Mesothelial cell of epicardium (in vitro differentiated cells): ENCODE results near the gene PAPSS2. TPM values are rescaled to one million over a fixed set of nuclear protein-coding genes. Genes with fewer than 3 reads are reported as not detected.
"Not testable (repeated sequence)": the region's sequence is repeated elsewhere in the genome, so short reads cannot be mapped to it uniquely, and the experiment has no call there.

Source experiments
- DNase-seq, 2 experiments: peaks; one replicate each; pipeline ENCODE4 v3.0.0; 2021; ENCODE audit warnings: low spot score in 2 of 2; ENCODE audit not compliant: unreplicated experiment in 2 of 2
- H3K27ac Mint-ChIP-seq: 2 replicates; pipeline ENCODE4 v1.8.0; 2021; ENCODE audit warnings: mixed read lengths
- H3K27me3 Mint-ChIP-seq: 2 replicates; pipeline ENCODE4 v1.8.0; 2021; ENCODE audit warnings: low read depth, mixed read lengths
- H3K36me3 Mint-ChIP-seq: 2 replicates; pipeline ENCODE4 v1.8.0; 2021; ENCODE audit warnings: mixed read lengths
- H3K4me1 Mint-ChIP-seq: 2 replicates; pipeline ENCODE4 v1.8.0; 2021; ENCODE audit warnings: mixed read lengths
- H3K4me3 Mint-ChIP-seq: 2 replicates; pipeline ENCODE4 v1.8.0; 2021; ENCODE audit warnings: mild to moderate bottlenecking, moderate library complexity, mixed read lengths
- H3K9me3 Mint-ChIP-seq: 2 replicates; pipeline ENCODE4 v1.8.0; 2021; ENCODE audit warnings: mixed read lengths
- total RNA-seq: library from RNA; stranded (reverse); gene quantifications from 3 replicates; pipeline ENCODE4 v1.2.1, GENCODE V29; 2021
- TF ChIP-seq, protein P1 (sequence below): fragments of 200-600 bp; sonication (generic); IDR thresholded peaks from one replicate; pipeline ENCODE4 v1.5.0; 2021; ENCODE audit warnings: antibody characterized with exemption; ENCODE audit not compliant: unreplicated experiment

PAPSS2 gene
- total RNA-seq, 1 donor from 2014 or later, result 13.7 TPM

DNA sequence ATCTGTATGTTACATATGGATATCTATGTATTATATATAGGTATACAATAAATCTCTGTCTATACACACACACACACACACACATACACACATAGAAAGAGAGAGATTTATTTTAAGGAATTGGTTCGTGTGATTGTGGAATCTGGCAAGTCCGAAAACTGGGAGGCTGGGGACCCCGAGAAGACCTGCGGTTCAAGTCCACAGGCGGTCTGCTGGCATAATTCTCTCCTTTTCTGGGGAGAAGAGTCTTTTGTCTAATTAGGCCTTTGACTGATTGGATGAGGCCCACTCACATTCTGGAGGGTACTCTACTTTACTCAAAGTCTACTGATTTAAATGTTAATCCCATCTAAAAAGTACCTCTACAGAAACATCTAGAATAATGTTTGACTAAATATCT lies 65.1 kb downstream of the PAPSS2 start:
- no peak for DNase-seq
- Mint-ChIP-seq H3K4me3 (no peak overlapping the region), H3K36me3 (no peaks in the 10 kb centered on the region), H3K27ac (no peak overlapping the region), H3K9me3 (no peaks in the 10 kb centered on the region), H3K4me1 (peaks cover 15% of the 10 kb centered on the region), H3K27me3 (peaks cover 10% of the 10 kb centered on the region)
- TF ChIP-seq, protein P1, sequence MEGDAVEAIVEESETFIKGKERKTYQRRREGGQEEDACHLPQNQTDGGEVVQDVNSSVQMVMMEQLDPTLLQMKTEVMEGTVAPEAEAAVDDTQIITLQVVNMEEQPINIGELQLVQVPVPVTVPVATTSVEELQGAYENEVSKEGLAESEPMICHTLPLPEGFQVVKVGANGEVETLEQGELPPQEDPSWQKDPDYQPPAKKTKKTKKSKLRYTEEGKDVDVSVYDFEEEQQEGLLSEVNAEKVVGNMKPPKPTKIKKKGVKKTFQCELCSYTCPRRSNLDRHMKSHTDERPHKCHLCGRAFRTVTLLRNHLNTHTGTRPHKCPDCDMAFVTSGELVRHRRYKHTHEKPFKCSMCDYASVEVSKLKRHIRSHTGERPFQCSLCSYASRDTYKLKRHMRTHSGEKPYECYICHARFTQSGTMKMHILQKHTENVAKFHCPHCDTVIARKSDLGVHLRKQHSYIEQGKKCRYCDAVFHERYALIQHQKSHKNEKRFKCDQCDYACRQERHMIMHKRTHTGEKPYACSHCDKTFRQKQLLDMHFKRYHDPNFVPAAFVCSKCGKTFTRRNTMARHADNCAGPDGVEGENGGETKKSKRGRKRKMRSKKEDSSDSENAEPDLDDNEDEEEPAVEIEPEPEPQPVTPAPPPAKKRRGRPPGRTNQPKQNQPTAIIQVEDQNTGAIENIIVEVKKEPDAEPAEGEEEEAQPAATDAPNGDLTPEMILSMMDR, result no peak

DNA sequence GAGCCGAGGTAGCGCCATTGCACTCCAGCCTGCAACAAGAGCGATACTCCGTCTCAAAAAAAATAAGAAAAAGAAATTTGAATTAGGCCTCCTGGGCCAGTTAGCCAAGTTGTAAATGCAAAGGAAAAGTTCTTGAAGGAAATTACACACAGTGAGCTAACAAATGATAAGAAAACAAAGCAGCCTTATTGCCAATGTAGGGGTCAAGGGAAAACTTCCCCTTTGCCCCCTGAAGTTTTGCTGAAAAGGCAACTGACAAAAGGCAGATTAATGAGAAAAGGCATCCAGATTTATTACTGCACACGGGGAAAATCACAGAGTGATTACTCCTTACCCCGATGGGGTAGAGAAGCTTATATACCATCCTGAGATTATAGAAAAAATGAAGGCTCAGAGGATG lies 70.3 kb downstream of the PAPSS2 start:
- TF ChIP-seq, protein P1, result no peak
- Mint-ChIP-seq H3K27me3 (peaks cover 2% of the 10 kb centered on the region), H3K27ac (no peak overlapping the region), H3K36me3 (no peaks in the 10 kb centered on the region), H3K4me3 (no peak overlapping the region), H3K4me1 (peaks cover 8% of the 10 kb centered on the region), H3K9me3 (peaks cover 7% of the 10 kb centered on the region)
- no peak for DNase-seq

DNA sequence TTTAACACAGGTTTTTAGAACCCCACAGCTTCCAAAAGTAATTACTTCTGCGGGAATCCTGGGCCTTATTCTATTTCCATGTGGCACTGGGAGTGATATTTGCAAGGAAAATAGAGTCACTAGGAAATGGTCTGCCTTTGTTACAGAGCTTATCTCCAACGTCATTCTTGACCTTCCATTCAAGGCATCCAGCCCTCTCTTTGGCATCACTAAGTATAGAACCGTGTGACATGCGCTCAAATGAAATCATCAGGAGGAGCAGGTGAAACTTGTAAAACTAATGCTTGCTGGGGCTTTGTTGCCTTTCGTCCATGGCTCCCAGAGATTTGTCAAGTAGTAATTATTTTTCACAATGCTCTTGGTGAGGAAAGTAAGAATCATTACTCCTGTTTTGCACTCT lies 73.4 kb downstream of the PAPSS2 start:
- no peaks in the 10 kb centered on the region for H3K27me3 Mint-ChIP-seq
- H3K4me3 Mint-ChIP-seq, result no peak overlapping the region
- TF ChIP-seq, protein P1, result no peak
- H3K27ac Mint-ChIP-seq, result no peak overlapping the region
- H3K9me3 Mint-ChIP-seq, result peaks cover 7% of the 10 kb centered on the region
- no peaks in the 10 kb centered on the region for H3K36me3 Mint-ChIP-seq
- H3K4me1 Mint-ChIP-seq, result peaks cover 11% of the 10 kb centered on the region
- DNase-seq, result no peak

DNA sequence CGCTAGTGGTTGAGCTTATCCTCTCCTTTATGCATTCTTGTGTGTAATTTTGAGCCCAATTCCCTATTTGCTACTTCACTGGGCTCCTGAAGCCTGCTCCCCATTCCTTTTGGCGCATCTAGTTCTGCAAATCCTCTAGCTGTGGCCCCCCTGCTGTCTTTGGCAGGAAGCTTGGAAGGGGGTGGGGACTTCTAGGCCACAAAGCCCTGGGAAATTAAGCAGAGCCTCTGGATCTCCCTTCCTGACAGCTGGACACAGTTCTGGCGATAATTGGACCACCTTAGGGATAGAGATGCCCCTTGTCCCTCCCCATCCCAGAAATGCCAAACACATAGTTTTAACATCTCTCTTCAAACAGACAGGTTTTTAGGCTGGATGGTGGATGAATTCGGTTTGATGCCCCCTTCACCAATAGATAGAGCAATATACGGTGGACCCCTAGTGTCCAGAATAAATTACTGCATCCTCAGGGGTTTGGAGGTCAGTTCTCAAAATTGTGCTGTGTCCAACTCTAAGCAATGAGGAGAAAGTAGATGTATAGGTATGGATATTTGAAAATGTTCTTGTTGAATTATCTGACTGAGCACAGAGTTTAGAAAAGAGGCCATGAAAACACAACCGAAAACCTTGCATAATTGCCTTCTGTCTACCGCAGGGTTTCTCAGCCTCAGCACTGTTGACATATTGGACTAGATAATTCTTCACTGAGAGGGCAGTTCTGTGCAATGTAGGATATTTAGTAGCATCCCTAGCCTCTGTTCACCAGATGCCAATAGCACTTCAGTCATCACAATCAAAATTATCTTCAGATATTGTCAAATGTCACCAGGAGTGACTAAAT lies 75.5 kb downstream of the PAPSS2 start:
- no peaks in the 10 kb centered on the region for H3K36me3 Mint-ChIP-seq
- DNase-seq, result no peak
- H3K4me1 Mint-ChIP-seq, result peaks cover 8% of the 10 kb centered on the region
- no peak overlapping the region for H3K27ac Mint-ChIP-seq
- TF ChIP-seq, protein P1, result peak; percentile 76
- peak overlapping the region; percentile 14 for H3K4me3 Mint-ChIP-seq
- H3K27me3 Mint-ChIP-seq, result no peaks in the 10 kb centered on the region
- peaks cover 7% of the 10 kb centered on the region for H3K9me3 Mint-ChIP-seq

DNA sequence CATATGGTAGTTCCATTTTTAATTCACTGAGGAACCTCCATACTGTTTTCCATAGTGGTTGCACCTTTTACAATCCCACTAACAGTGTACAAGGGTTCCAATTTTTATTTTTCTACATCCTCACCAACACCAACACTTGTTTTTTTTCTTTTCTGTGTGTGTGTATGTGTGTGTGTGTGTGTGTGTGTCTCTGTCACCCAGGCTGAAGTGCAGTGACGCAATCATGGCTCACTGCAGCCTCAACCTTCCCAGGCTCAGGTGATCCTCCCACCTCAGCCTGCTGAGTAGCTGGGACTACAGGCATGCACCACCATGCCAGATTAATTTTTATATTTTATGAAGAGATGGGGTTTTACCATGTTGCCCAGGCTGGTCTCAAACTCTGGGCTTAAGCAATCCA lies 78.6 kb downstream of the PAPSS2 start:
- not testable (repeated sequence) for DNase-seq, H3K27ac Mint-ChIP-seq, H3K9me3 Mint-ChIP-seq, H3K4me1 Mint-ChIP-seq, H3K4me3 Mint-ChIP-seq, H3K27me3 Mint-ChIP-seq, H3K36me3 Mint-ChIP-seq

DNA sequence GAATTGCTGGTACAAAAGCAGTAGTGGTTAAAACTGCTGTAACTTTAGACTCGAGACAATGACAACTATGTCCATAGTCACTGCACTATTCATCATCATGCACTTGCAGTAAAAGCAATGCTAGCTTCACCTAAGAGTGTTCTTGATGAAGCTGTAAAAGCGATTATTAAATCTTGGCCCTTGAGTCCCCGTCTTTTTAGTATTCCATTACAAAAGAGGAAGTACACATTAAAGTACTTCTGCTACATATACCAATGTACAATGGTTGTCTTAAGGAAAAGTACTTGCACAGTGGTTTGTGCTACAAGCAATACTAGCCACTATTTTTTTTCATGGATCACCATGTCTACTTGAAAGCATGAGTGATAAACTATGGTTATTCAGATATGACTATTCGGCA lies 80.0 kb downstream of the PAPSS2 start:
- Mint-ChIP-seq H3K27me3 (no peaks in the 10 kb centered on the region), H3K36me3 (no peaks in the 10 kb centered on the region), H3K9me3 (no peaks in the 10 kb centered on the region), H3K27ac (no peak overlapping the region), H3K4me3 (no peak overlapping the region), H3K4me1 (peaks cover 5% of the 10 kb centered on the region)
- TF ChIP-seq, protein P1, result no peak
- no peak for DNase-seq
